Thyroid gland (tissue), 4 donors: ENCODE results near the gene TRIM13.

Source experiments
- POLR2A ChIP-seq, 2 donors: fragments of 450-650 bp; IDR thresholded peaks; one replicate each; pipeline ENCODE4 v1.6.1; 2017; ENCODE audit warnings: antibody characterized with exemption in 2 of 2, mild to moderate bottlenecking in 2 of 2, moderate library complexity in 1 of 2
- TF ChIP-seq, protein P1 (sequence below), 6 experiments: fragments of 200-600 bp in 3 of 6; fragments of 450-650 bp in 3 of 6; sonication (generic) in 3 of 6; IDR thresholded peaks; one replicate each; pipeline ENCODE4 v1.5.1; 2016 to 2019; ENCODE audit warnings: antibody characterized with exemption in 6 of 6, mild to moderate bottlenecking in 2 of 6, inconsistent platforms in 1 of 6, moderate library complexity in 1 of 6

DNA sequence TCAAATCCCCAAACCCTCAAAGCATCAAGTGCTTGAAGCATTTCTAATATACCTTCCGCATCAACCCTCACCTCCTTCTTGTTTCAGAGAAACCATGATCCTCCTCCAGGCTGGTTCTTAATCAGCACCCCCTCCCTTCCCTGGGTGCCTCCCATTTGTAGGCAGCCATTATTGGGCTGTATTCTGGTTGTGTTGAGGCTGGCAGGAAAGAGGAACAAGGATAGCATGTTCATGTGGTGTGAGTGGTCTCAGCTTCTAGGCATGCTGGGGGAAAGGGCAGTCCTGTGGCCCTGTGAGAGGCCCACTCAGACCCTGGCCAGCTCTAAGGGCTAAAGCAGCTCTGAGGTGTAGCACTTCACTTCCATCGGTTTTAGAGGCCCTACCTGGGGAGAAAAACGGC is 18.9 kb upstream of the TRIM13 start:
- TF ChIP-seq, protein P1, sequence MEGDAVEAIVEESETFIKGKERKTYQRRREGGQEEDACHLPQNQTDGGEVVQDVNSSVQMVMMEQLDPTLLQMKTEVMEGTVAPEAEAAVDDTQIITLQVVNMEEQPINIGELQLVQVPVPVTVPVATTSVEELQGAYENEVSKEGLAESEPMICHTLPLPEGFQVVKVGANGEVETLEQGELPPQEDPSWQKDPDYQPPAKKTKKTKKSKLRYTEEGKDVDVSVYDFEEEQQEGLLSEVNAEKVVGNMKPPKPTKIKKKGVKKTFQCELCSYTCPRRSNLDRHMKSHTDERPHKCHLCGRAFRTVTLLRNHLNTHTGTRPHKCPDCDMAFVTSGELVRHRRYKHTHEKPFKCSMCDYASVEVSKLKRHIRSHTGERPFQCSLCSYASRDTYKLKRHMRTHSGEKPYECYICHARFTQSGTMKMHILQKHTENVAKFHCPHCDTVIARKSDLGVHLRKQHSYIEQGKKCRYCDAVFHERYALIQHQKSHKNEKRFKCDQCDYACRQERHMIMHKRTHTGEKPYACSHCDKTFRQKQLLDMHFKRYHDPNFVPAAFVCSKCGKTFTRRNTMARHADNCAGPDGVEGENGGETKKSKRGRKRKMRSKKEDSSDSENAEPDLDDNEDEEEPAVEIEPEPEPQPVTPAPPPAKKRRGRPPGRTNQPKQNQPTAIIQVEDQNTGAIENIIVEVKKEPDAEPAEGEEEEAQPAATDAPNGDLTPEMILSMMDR (IDR thresholded peaks at IDR 0.05), result no peak
- no peak for TF ChIP-seq POLR2A (IDR thresholded peaks at IDR 0.05)
